Keratinocyte (primary cell): ENCODE data around the gene UBE2E1. TPM values are rescaled to one million over a fixed set of nuclear protein-coding genes. Genes with fewer than 3 reads are reported as not detected.

Source experiments
- DNase-seq: peaks from one replicate; pipeline ENCODE4 v3.0.0-alpha.2; 2011; ENCODE audit warnings: low read depth, missing footprints, low spot score
- FAIRE-seq: peaks from 2 replicates; lab custom pipeline; 2011; peaks lifted over from hg19 to GRCh38; lab: Jason Lieb, UNC
- H2AFZ ChIP-seq: 2 replicates; pipeline ENCODE4 v1.6.0; 2012; ENCODE audit warnings: low read length, control low read depth, inconsistent platforms; ENCODE audit not compliant: control insufficient read depth
- H3K27ac ChIP-seq: 2 replicates; pipeline ENCODE4 v1.5.1; 2011; ENCODE audit warnings: low read length; ENCODE audit not compliant: control insufficient read depth, insufficient read depth
- H3K27me3 ChIP-seq: 3 replicates; pipeline ENCODE4 v1.6.0; 2011; ENCODE audit warnings: low read length; ENCODE audit not compliant: control insufficient read depth, insufficient read depth; ENCODE audit errors: extremely low read depth
- H3K36me3 ChIP-seq, 2 experiments: 2 replicates in 1 of 2; 3 replicates in 1 of 2; pipeline ENCODE4 v1.5.1; 2011; ENCODE audit warnings: low read length in 2 of 2, mild to moderate bottlenecking in 1 of 2; ENCODE audit not compliant: control insufficient read depth in 2 of 2, insufficient read depth in 2 of 2; ENCODE audit errors: extremely low read depth in 1 of 2
- H3K4me1 ChIP-seq: 3 replicates; pipeline ENCODE4 v1.5.1; 2011; ENCODE audit warnings: low read length; ENCODE audit not compliant: control insufficient read depth, insufficient read depth; ENCODE audit errors: extremely low read depth
- H3K4me2 ChIP-seq: 3 replicates; pipeline ENCODE4 v1.6.0; 2011; ENCODE audit warnings: low read depth, low read length; ENCODE audit not compliant: control insufficient read depth, insufficient read depth; ENCODE audit errors: extremely low read depth
- H3K4me3 ChIP-seq, 3 experiments: fragments of 200-600 bp in 1 of 3; sonication (generic) in 1 of 3; 2 replicates in 2 of 3; 3 replicates in 1 of 3; pipeline ENCODE4 v1.5.1; 2011 to 2016; ENCODE audit warnings: low read length in 3 of 3, mild to moderate bottlenecking in 3 of 3, control low read depth in 2 of 3, inconsistent platforms in 1 of 3, low read depth in 1 of 3, mixed read lengths in 1 of 3, mixed run types in 1 of 3, moderate library complexity in 1 of 3; ENCODE audit not compliant: control insufficient read depth in 2 of 3, insufficient read depth in 2 of 3; ENCODE audit errors: extremely low read depth in 1 of 3
- H3K79me2 ChIP-seq: 2 replicates; pipeline ENCODE4 v1.6.0; 2012; ENCODE audit warnings: low read length; ENCODE audit not compliant: control insufficient read depth, insufficient read depth
- H3K9ac ChIP-seq: 3 replicates; pipeline ENCODE4 v1.6.0; 2011; ENCODE audit warnings: low read length; ENCODE audit not compliant: control insufficient read depth, insufficient read depth; ENCODE audit errors: extremely low read depth
- H3K9me1 ChIP-seq: 3 replicates; pipeline ENCODE4 v1.6.0; 2011; ENCODE audit warnings: low read length; ENCODE audit not compliant: control insufficient read depth, insufficient read depth; ENCODE audit errors: extremely low read depth
- H3K9me3 ChIP-seq: 2 replicates; pipeline ENCODE4 v1.5.1; 2012; ENCODE audit warnings: low read depth, low read length; ENCODE audit not compliant: control insufficient read depth
- H4K20me1 ChIP-seq: 3 replicates; pipeline ENCODE4 v1.6.0; 2011; ENCODE audit warnings: low read length; ENCODE audit not compliant: control insufficient read depth, insufficient read depth; ENCODE audit errors: extremely low read depth
- CTCF ChIP-seq, 3 experiments: IDR thresholded peaks in 1 of 3; conservative IDR thresholded peaks in 1 of 3; optimal IDR thresholded peaks in 1 of 3; 2 replicates in 2 of 3; 3 replicates in 1 of 3; pipeline versions ENCODE3 to v1.5.1; 2011; ENCODE audit warnings: low read length in 3 of 3, mild to moderate bottlenecking in 3 of 3, moderate library complexity in 2 of 3, control low read depth in 1 of 3, inconsistent platforms in 1 of 3; ENCODE audit not compliant: insufficient read depth in 2 of 3; ENCODE audit errors: extremely low read depth in 1 of 3
- EZH2 ChIP-seq: IDR thresholded peaks from one replicate; pipeline ENCODE4 v1.6.1; 2012; ENCODE audit warnings: inconsistent platforms, mild to moderate bottlenecking, low read length, moderate library complexity
- dilution Hi-C: fragments of 300-500 bp; cut with MboI; formaldehyde crosslinking; loops from one replicate; pipeline ENCODE4 v1.7.0; 2020; ENCODE audit warnings: low sequenced_read_pairs; ENCODE audit not compliant: extremely low pct_ligation_motif_present
- polyA plus RNA-seq, 5 experiments: library from polyadenylated mRNA; depleted of rRNA in 3 of 5; stranded (reverse) in 3 of 5; stranded (forward) in 1 of 5; unstranded in 1 of 5; fragments of >200 nt; gene quantifications; 1 replicate in 1 of 5; 2 replicates in 3 of 5; 3 replicates in 1 of 5; pipeline versions ENCODE4 v1.2.1 to v1.2.3, GENCODE V29; 2011 to 2012; ENCODE audit warnings: missing spikeins in 2 of 5, low read depth in 1 of 5, low replicate concordance in 1 of 5

UBE2E1 gene
- polyA plus RNA-seq, 1 donor (not counting 4 experiments of a cell fraction or from before 2014, with no cell fraction given) = 205 TPM

GRCh38 chr3:23758253-23758838 lies 47.4 kb upstream of the UBE2E1 start:
- Histone ChIP-seq H3K36me3 (no peaks in the 10 kb centered on the region), H3K27me3 (no peaks in the 10 kb centered on the region), H3K4me3 (no peak overlapping the region), H3K4me2 (no peak overlapping the region), H3K9me3 (no peaks in the 10 kb centered on the region), H3K9me1 (no peaks in the 10 kb centered on the region), H3K79me2 (no peaks in the 10 kb centered on the region), H3K27ac (no peak overlapping the region), H3K9ac (no peak overlapping the region), H4K20me1 (no peaks in the 10 kb centered on the region), H3K4me1 (no peaks in the 10 kb centered on the region), H2AFZ (no peak overlapping the region)
- DNase-seq = no peak
- dilution Hi-C loops = no loop called here
- FAIRE-seq = no peak
- TF ChIP-seq EZH2 (no peak), CTCF (optimal IDR thresholded peaks at IDR 0.05 in 1 of 3, IDR thresholded peaks at IDR 0.05 in 1 of 3, conservative IDR thresholded peaks at IDR 0.05 in 1 of 3; ENCODE audit: extremely low read depth in 1 of 3, insufficient read depth in 2 of 3, low read length in 3 of 3) (no peak)

GRCh38 chr3:23760325-23760724 lies 45.4 kb upstream of the UBE2E1 start:
- dilution Hi-C loops = no loop called here
- Histone ChIP-seq H3K27ac (no peak overlapping the region), H3K9me1 (no peaks in the 10 kb centered on the region), H2AFZ (no peak overlapping the region), H3K4me3 (no peak overlapping the region), H3K9ac (no peak overlapping the region), H3K9me3 (no peaks in the 10 kb centered on the region), H3K4me1 (no peaks in the 10 kb centered on the region), H3K27me3 (no peaks in the 10 kb centered on the region), H4K20me1 (no peaks in the 10 kb centered on the region), H3K79me2 (no peaks in the 10 kb centered on the region), H3K4me2 (no peak overlapping the region), H3K36me3 (no peaks in the 10 kb centered on the region)
- FAIRE-seq = no peak
- no peak for DNase-seq
- TF ChIP-seq CTCF (optimal IDR thresholded peaks at IDR 0.05 in 1 of 3, IDR thresholded peaks at IDR 0.05 in 1 of 3, conservative IDR thresholded peaks at IDR 0.05 in 1 of 3; ENCODE audit: extremely low read depth in 1 of 3, insufficient read depth in 2 of 3, low read length in 3 of 3) = peak in 1 of 3 experiments; percentile 2
- TF ChIP-seq EZH2 = no peak
